Fibroblast of lung (primary cell): ENCODE results near the gene PDE4D.

Experiments used
- CTCF ChIP-seq, 2 donors: IDR thresholded peaks in 1 of 2; conservative IDR thresholded peaks in 1 of 2; 1 replicate in 1 of 2; 2 replicates in 1 of 2; pipeline ENCODE4 v1.5.1; 2011 to 2012; ENCODE audit warnings: low read length in 2 of 2, control low read depth in 1 of 2, inconsistent platforms in 1 of 2, low read depth in 1 of 2, mild to moderate bottlenecking in 1 of 2
- EZH2 ChIP-seq: IDR thresholded peaks from 2 replicates; pipeline ENCODE4 v1.5.1; 2012; ENCODE audit warnings: low read length, control low read depth, mild to moderate bottlenecking; ENCODE audit errors: missing control alignments

DNA sequence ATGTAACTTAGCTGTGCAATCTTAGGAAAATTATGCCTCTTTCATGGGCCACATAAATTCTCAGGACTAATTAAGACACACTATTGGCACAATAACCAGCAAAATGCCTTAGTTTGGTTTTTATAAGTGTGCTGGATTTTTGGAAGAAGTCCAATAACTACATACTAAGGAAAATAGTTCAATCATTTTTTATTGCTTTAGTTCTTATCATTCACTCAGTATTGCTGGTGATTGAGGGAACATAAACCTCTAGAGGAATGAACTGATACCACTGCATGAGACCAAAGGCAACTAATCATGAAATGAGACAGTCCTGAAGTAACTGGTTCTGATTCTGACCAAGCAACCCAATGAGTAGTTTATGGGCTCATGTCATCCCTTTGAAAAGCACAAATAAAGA, 571.5 kb downstream of the PDE4D start:
- TF ChIP-seq CTCF (conservative IDR thresholded peaks at IDR 0.05 in 1 of 2, IDR thresholded peaks at IDR 0.05 in 1 of 2; ENCODE audit: low read depth in 1 of 2, low read length in 2 of 2) (no peak), EZH2 (no peak)
